HG03095 (cell line): ENCODE measurements around the gene TMEM120B.
"Not testable (repeated sequence)": the region's sequence is repeated elsewhere in the genome, so short reads cannot be mapped to it uniquely, and the experiment has no call there.

Source experiments
- ATAC-seq: cut with Tn5 transposase; IDR thresholded peaks from one replicate; pipeline ENCODE4 v1.9.1; 2021; ENCODE audit warnings: moderate library complexity; ENCODE audit not compliant: unreplicated experiment

The TMEM120B gene

DNA sequence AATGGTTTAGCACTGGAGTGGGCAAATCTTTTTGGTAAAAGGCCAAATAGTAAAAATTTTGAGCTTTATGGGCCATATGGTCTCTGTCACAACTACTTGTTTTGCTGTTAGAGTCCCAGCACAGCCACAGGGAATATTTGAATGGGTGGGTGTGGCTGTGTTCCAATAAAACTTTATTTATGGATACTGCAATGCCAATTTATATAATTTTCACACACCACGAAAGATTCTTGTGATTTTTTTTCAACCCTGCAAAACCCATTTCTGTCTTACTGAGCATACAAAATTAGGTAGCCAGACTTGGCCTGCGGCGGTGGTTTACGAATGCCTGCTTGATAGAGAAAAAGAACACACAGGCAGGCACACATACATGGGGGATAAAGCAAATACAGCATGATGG, 28.3 kb downstream of the TMEM120B start:
- no peak for ATAC-seq

DNA sequence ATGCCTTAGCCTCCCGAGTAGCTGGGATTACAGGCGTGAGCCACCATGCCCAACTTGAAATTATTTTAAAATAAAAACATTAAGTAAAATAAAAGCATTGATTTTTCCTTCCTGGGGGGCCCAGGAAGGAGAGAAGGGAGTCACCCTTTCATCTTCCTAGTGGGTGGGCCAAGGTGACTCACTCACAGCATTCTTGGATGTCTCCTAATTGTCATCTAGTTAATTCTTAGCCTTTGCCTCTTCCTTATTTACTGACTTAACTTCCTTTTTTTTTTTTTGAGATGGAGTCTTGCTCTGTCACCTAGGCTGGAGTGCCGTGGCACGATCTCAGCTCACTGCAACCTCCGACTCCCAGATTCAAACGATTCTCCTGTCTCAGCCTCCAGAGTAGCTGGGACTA, 29.2 kb downstream of the TMEM120B start:
- no peak for ATAC-seq

DNA sequence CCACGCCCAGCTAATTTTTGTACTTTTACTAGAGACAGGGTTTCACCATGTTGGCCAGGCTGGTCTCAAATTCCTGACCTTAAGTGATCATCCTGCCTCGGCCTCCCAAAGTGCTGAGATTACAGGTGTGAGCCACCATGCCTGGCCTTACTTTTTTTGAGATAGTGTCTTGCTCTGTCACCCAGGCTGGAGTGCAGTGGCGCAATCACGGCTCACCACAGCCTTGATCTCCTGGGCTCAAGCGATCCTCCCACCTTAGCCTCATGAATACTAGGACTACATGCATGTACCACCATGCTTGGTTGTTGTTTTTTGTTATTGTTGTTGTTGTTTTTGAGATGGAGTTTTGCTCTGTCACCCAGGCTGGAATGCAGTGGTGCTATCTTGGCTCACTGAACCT, 33.0 kb downstream of the TMEM120B start:
- ATAC-seq, result not testable (repeated sequence)

DNA sequence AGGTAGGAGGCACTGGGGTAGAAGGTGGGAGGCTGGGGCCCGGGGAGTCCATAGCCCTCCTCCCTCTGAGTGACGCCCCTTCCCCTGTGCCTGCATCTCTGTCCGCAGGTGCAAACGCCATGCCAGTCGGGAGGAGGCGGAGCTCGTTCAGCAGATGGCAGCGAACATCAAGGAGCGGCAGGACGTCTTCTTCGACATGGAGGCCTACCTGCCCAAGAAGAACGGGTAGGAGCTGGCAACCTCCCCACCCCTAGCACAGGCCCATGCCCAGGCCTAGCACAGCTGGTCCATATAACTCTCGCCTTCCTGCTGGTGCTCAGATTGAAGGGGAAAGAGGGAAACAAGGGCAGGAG, 35.6 kb downstream of the TMEM120B start:
- ATAC-seq, result no peak

DNA sequence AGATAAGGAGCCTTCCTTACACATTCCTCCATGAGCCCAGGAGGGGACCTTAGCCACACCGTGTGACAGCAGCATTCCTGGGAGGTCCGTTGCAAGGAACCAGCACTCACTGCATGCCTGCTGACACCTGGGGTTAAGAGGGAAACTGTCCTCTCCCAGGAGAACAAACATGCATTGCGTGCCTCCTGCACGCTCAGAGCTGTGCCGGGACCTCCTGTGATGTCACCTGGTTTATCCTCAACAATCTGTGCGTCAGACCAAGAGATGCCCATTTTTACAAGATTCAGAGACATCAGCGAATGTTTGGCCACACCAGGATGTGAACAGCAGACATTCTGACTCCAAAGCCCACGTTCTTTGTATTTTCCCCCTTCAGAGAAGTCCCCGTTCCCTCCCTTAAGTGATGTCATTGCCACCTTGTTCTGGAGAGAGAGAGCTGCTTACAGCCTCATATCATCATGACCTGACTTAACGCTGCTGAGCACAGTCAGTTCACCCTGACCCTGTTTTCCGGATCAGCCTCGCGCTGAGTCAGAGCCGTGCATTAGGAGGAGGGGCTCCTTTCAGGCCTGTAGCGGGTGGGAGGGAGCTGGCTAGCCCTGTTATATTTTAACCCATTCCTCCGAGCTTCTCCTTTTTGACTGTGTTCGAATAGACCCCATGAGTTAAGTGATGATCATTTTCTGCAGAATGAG, 36.2 kb downstream of the TMEM120B start:
- no peak for ATAC-seq

DNA sequence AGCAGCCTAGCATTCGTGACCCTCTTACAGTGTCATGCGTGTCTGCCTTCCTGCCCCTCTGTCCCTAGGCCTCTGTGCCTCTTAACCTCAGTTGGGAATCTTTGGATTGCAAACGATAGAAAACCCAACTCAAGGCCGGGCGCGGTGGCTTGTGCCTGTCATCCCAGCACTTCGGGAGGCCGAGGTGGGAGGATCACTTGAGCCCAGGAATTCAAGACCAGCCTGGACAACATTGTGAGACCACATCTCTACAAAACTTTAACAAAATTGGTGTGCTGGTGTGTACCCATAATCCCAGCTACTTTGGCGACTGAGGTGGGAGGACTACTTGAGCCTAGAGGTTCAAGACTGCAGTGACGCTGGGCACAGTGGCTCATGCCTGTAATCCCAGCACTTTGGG, 36.7 kb downstream of the TMEM120B start:
- ATAC-seq, result no peak

DNA sequence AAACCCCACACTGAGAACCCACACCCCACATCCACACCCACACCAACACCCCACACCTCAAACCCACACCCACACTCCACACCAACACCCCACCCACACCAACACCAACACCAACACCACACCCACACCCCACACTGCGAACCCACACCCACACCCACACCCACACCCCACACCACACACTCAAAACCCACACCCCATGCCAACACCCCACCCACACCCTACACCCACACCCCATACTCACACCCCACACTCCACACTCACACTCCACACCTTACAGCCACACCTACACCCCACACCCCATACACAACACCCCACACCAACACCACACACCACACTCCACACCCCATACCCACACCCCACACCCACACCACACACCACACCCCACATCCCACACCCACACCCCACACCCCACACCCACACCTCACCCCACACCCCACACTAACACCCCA, 38.0 kb downstream of the TMEM120B start:
- ATAC-seq, result no peak

DNA sequence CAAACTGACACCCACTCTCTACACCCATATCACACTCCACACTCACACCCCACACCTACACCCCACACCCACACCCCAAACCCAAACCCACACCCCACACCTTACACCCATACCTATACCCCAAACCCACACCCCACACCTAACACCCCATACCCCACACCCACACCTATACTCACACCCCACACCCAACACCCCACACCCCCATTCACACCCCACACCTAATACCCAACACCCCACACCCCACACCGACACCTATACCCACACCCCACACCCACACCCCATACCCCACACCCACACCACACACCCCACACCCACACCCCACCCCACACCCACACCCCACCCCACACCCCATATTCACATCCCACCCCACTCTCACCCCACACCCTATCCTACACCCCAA, 38.5 kb downstream of the TMEM120B start:
- no peak for ATAC-seq

DNA sequence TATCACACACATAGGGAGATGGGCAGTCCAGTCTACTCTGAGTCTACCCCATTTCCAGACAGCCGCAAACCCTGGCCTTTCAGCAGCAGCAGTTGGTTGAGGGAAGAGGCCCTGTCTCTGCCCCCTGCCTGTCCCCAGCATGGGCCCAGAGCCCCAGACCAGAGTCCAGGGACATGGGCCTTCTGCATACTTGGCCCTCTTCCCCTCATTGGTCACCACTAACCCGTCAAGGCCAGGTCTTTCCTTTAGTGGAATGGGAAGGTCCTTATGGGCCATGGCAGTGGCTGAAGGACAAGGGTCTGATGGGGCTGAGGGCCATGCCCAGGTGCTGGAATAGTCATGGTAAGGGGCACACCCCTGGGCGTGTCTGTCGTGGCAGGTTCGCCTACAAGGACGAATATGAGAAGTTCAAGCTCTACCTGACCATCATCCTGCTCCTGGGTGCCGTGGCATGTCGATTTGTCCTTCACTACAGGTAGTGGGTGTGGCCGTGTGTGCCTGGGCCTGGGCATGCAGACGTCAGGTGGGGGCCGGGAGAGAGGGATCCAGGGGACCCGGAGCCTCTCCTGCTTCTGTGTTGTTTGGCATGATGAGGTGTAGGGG, 39.3 kb downstream of the TMEM120B start:
- no peak for ATAC-seq

DNA sequence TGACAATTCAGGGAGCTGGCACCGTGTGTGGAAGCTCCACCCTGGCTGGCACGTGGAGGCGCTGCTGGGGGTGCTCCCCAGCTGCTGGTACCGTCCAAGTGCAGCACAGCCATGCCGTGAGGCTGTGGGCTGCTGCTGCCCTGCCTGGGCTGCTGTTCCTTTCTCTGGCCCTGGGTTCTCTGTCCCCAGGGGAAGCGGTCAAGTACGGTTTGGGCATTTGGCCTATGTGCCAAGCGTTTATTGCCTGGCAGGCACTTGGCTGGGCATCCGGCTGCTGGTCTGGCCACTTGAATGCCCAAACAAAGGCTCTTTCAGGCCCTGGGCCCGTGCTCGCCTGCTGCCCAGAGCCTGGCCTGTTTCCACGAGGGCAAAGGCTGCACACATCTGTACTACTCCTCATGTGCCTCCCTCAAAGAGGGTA, 41.3 kb downstream of the TMEM120B start:
- ATAC-seq, result no peak

DNA sequence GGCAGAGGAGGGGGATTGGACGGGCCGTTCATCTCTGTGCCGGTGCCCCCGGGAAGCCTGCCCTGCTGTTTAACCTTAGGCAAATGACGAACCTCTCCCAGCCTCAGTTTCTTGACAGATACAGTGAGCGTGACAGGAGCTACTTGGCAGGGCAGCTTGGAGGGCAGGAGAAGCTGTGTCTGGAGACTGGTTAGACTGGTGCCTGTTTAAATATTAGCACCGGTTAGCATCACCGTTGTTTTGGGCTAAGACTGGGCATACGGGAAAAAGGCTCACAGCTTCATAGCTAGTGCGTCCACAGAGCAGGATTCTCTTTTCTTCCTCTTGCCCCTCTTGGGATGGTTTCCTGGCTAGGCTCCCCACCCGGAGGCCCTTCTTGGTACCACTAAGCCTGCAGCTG, 42.3 kb downstream of the TMEM120B start:
- no peak for ATAC-seq

DNA sequence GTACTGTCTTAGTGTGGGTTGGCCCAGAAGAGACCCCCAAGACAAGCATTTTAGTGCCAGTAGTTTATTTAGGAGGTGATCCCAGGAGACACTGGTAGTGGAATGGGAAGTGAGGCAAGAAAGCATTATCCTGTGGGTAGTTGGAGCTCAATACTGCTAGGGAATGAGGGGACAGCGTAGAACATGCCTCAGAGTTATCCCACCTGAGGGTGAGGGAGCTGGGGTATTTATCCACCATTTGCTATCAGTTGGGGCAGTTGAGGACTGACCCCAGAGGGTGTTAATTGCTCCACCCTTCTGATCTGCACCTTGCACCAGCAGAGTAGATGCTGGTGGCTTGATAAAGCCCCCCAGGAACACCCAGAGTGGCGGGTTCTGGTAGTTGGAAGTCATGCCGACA, 43.0 kb downstream of the TMEM120B start:
- ATAC-seq, result no peak

DNA sequence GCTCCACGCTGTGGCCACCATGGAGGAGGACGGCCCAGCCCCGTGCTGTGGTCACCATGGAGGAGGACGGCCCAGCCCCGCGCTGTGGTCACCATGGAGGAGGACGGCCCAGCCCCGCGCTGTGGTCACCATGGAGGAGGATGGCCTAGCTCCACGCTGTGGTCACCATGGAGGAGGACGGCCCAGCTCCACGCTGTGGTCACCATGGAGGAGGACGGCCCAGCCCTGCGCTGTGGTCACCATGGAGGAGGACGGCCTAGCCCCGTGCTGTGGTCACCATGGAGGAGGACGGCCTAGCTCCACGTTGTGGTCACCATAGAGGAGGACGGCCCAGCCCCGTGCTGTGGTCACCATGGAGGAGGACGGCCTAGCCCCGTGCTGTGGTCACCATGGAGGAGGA, 46.0 kb downstream of the TMEM120B start:
- not testable (repeated sequence) for ATAC-seq

DNA sequence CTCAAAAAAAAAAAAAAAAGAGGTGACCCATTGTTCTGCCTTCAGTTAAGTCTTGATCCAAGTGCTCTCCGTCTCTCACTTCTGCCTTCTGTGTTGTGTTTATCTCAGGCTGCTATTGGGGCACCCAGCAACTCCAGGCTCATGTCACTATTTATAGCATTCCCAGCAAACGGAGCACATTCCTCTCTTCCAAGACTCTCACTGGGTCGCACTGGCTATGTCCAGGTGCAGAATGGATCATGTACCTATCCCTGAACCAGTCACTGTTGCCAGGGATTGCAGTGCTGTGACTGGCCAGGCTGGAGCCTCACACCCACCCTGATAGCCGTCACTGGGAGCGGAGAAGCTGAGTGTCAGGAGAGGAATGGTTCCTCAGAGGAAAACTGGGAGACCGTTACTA, 49.7 kb downstream of the TMEM120B start:
- ATAC-seq, result no peak

DNA sequence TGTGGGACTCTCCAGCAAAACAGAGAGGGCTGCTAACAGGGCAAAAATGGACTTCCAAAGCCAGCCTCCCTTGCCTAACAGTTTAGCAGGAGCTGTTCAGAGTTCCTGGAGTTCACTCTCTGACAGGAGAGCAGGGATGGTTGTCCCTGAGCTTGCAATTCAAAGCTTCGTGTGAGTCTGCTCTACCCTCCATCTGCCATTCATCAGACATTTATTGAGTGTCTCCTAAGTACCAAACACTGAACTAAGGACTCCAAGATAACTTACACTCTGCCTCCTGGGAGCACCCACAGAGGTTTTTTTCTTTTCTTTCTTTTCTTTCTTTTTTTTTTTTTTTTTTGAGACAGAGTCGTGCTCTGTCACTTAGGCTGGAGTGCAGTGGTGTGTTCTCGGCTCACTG, 52.3 kb downstream of the TMEM120B start:
- no peak for ATAC-seq

DNA sequence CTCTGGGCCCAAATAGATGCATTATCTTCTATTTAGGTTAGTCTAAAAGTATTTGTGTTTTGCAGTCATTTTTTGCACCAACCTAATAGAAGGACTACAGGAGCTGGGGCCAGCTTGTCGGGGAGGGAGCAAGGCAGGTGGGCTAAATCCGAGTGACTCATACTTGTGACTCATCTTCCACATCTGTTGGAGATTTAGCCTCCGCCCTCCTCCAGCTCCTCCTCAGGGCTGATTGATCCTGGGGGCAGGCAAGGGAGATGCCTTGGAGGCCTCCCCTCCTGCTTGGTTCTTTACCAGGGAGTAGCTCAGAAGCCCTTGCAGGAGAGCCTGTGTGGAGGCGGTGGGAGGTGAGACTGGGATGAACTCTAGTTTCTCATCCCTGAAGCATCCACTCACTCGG, 53.0 kb downstream of the TMEM120B start:
- no peak for ATAC-seq

DNA sequence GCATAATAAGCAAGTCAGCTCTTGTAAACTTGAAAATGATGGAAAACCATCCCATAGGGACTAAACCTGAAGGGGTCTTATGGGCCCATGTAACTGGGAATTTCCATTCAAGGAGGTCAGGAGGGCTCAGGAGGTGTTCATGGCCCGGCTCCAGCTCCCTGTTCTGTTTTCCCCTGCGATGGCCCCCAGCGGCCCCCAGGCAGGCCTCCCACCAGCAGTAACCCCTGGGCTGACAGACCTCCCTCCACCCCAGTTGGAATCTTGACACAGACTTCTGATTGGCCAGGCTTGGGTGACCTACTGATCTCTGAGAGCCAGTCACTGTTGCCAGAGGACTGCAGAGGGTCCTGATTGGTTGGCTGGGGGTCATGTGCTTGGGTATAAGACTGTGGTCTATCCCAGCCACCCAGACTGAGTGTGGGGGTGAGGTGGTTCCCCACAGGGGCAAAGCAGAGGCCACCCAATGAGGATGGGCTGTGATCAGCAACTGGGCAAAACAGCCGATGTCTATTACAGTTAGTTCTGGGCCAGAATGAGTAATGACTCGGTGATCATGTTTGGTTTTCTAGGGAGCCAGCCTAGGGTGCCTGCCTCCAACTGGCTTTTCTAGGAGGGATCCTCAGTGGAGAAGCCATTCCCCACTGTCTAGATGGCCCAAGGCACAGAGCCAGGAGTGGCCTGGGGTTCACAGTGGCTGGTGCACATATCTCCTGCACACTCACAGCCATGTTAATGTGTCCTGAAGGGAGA, 53.9 kb downstream of the TMEM120B start:
- ATAC-seq, result no peak

DNA sequence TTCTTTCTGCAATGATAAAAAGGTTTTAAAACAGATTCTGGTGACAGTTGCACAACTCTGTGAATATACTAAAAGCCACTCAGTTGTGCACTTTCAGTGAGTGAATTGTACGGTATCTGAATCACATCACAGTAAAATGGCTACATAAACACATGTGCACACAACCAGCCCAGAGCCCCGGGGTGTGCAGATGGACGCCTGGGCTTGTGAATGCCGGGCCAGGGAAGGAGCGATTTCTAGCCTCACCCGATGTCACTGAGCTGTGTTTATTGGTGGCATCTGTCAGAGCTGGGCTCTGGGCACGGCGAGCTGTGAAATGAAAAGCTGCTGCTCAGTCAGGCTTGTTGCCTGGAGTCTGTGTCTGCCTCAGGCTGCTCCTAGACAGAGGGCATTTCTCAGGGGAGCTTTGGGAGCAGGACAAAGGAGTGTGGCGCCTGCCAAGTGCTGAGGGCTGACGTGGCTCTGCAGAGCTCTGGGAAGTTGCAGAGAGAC, 55.0 kb downstream of the TMEM120B start:
- ATAC-seq, result no peak

DNA sequence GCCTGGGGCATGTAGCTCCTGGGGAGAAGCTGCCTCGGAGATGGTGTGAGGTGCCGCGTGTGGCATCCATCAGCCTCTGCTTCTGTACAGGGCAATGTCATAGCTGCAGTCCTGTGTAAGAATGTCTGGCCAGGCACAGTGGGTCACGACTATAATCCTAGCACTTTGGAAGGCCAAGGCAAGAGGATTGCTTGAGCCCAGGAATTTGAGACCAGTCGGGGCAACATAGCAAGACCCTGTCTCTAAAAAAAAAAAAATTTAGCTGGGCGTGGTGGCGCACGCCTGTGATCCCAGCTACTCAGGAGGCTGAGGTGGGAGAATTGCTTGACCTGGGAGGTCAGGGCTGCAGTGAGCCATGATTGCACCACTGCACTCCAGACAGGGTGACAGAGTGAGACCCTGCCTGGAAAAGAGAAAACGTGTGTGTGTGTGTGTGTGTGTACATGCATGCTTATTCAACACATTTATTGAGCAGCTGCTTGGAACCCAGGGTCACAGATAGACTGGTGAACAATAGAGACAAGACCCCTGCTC, 56.8 kb downstream of the TMEM120B start:
- ATAC-seq, result no peak

DNA sequence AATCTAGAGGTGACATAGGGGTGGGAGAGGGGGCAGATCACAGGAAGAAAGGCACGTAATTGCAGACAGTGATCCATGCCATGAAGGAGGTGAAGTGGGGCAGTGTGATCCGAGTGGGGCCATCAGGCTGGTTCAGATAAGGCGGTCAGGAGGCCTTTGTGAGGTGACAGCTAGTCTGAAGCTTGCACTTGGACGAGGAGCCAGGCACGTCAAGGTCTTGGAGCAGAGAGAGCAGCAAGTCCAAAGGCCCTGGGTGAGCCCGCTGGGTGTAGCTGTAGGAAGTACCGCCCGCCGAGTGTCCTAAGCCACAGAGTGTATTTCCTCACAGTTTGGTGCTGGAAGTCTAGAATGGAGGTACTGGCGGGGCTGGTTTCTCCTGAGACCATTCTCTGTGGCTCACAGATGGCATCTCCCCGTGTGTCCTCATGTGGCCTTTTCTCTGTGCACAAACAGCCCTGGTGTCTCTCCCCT, 57.3 kb downstream of the TMEM120B start:
- ATAC-seq, result no peak

DNA sequence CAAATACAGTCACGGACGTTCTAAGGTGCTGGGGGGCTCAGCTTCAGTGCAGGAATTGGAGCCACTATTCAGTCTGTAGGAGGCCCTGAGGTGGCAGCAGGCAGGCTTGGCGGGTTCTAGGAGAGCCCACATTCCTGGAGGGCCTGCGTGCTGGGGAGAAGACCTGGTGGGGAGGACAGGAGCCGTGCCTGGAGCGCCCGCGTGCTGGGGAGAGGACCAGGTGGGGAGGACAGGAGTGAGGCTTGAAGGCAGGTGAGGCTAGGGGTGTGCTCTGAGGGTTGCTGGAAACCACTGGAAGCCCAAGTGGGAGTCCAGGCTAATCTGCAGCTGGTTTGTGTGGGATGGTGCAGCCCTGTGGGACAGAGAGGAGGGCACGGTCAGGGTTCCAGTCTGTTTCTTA, 57.8 kb downstream of the TMEM120B start:
- no peak for ATAC-seq
